Suppressor macrophage (primary cell): ENCODE results near the gene DCHS2.

Experiments
- DNase-seq, 4 experiments: peaks; one replicate each; pipeline ENCODE4 v3.0.0-alpha.2; 2020 to 2022

DCHS2 gene

DNA sequence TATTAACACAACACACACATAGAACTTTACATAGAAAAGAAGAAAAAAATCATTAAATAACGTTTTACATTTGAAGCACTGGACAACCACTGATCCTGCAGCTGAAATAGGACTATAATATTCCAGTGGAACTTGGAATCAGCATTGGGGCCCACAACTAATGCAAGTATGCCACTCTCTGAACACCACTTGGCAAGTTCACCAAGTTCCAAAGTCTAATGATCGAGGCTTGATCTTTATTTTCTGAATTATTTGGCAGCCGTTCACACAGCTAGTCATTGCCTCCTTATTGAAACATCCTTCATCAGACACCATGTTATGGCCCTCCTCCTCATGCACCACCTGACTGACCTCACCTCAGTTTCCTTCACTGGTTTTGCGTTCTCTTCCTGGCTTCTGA is 107.6 kb downstream of the DCHS2 start:
- no peak for DNase-seq

DNA sequence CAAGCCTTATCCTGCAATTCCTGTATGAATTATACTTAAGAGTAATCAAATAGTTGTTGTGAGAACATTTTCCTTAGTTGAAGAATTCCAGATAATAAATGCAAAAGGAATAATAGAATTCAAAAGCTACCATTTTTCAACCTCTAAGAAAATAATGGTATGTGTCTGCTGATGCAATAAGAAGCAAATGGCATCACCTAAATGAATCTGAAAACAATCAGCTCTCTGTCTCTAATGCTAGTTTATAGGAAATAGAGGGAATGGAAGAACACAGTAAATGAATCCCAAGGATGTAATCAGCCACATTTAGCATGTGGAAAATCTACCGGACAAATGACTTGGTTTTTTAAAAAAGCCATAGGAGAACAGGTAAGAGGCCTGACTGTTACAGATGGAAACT is 115.1 kb downstream of the DCHS2 start:
- no peak for DNase-seq

DNA sequence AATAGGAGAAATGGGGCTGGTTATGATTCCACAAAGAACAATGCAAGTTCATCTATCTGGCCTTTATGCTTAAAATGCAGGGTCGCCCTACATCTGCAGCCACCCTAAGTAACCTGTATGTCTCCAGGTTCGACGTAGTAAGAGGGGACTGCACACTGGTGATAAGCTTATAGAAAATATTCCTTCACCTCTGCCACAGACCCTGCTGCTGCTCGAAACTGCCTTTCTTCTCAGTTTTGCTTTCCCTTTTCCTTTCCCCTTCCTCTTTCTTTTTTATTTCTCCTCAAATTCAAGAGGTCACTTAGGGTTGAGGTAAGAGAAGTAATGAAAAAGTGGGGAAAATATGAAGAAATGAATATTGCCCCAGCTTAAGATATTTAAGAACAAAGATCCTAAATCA is 123.5 kb downstream of the DCHS2 start:
- DNase-seq: no peak

DNA sequence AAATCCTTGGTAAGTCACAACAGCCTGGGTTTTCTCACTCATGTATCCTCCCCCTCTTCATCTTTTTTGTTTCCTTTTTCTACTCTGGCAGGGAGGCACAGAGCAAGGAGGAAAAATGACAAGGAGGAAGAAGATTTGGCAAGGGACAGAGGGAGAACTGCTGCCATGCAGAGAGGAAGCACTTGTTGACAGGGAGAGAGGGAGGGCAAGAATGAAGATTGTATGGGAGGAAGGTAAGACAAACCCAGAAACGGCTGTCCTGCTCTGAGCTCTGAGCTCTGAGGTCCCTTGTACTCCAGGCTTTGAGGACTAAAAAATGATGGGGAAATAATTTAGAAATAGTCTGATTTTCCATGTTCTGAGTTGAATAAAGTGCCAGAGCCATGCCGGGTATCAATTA is 123.9 kb downstream of the DCHS2 start:
- peak in 1 of 4 experiments; percentile 5 for DNase-seq

DNA sequence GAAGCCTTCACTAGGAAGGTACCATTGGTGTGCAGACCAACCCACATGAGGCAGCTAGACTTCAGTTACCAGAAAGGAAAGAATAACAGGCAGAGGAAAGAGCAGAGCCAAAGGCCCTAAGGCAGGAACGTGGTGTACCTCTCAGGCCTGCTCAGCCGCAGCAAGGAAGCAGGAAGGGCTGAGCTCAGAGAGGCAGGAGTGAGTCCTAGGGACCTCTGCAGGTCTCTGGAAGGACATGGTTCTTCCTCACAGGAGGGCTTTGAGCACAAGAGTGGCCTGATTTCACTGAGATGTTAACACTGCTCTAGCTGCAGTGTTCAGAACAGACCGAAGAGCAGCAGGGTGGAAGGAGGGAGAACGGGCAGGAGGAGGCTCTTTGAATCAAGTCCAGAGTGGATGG is 124.6 kb downstream of the DCHS2 start:
- DNase-seq: no peak

DNA sequence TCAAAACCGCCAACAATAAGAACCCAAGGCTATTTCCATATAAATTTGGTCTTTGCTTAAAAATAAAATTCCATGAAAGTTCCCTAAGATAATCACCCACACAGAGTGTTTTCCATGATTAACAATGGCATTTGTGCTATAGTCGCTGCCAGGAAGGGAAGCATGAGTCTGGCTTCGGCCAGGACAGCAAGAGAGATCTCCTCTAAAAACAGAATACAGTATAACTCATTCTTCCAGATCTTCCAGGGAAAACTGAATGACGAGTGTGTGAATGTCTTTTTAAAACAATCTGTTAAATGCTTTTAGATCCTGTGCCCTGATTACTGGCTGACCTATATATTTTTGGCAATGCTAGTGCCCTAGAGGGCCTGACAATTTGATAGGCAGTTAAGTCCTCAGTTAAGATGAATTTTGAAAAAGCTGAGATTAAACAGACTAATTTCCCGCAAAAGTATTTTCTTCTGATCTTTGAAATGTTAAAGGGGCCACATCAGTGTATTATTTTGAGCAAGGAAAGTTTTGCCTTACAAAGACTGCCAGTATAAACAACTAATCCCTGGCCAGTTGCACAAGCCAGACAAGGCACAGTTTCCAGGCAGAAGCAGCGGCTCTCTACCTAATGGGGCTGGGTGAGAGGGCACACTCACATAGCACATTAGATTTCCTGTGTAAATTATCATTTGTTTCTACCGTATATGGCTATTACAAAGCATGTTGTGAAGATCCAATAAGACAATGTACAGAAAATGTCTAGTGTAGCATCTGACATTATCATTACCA is 127.3 kb downstream of the DCHS2 start:
- no peak for DNase-seq

DNA sequence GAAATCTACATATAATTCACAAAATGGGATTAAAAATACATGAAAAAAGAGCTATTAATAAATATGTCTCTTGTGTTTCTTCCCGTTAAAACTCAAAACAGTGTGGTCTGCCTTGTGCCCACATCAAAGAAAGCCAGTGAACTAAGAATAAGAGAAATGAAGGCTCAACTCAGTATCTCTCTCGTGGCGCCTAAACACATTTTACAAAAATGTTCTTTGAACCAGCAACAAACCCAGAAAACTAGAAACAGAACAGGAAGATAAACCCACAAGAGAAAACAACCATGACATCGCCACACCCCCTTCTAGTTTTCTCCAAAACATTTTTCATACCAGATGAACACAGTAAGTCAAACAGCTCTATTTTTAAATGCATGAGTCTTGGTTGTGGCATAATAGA is 130.1 kb downstream of the DCHS2 start:
- DNase-seq: no peak

DNA sequence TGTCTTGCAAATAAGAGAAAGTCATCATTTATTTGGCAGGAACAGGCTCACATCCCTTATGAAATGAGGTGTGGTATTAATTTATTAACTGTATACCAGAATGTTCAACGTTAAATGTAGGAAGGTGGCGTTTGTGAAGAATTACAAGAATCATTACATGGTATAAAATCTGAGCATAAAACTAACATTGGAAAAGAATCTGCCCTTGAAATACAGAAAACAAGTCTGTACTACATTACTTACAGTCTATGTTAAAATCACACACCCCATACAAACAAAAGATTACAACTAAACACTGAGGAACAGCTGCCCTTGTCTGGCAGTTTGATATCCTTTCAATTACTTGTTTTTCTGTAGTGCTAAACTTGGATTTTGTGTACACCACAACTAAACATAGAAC is 131.1 kb downstream of the DCHS2 start:
- no peak for DNase-seq

DNA sequence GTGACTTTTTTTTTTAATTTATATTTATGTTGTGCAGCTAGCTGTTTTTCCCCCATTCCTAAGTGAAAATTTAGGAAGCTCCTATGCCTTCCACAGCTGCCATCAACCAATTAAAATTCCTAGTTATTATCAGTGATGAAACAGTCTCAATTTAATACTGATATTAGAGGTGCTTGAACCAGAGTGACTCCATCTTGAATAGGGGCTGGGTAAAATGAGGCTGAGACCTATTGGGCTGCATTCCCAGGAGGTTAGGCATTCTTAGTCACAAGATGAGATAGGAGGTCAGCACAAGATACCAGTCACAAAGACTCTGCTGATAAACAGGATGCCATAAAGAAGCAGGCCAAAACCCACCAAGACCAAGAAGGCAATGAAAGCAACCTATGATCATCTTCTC is 136.7 kb downstream of the DCHS2 start:
- no peak for DNase-seq

DNA sequence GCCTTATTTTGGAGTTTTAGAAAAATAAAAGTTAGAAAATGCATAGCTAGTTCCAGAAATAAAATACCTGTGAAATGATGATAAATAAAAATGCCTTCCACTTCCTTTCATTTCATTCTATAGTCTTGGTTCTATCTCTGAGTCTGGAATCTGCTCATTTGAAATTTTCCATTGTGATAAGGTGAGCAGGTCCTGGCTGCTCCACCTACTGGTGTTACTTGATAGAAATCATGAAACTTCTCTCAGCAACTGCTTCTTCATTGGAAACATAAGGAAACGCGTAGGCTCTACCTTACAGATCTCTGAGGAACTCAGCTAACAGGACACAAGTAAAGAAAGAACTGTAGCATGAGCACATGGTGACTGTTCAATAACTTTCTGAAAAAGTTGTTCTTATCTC is 141.8 kb downstream of the DCHS2 start:
- no peak for DNase-seq

DNA sequence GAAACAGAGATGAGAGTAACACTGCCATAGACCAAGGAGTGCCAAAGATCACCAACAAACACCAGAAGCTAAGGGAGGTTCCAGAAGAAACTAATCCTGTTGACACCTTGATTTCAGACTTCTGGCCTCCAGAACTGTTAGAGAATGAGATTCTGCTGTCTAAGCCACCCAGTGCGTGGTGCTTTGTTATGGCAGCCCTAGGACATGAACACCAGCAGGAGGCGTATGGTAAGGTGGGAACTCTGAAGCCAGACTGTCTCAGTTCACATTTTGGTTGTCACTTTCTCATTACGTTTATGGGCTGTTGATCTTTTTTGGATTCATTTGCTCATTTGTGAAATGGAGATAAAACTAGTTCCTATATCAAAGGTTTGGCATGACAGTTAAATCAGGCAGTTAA is 142.9 kb downstream of the DCHS2 start:
- no peak for DNase-seq

DNA sequence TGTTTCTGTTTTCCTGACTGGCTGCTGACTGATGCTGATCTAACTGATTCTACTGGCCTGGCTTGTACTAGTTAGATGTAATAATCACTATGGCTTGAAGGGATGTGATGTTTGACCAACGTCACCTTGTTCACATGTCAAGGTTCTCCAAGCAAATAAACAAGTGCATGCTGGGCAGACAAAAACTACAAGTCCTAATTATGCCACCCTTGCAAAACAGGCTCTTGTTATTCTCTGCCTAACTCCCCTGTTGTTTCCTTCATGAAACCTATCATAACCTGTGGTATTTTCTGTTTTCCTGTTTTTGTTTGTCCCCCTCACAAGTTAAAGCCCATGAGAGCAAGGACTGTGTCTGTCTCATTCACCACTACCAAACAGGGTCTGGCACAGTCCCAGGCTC is 146.2 kb downstream of the DCHS2 start:
- DNase-seq: no peak

DNA sequence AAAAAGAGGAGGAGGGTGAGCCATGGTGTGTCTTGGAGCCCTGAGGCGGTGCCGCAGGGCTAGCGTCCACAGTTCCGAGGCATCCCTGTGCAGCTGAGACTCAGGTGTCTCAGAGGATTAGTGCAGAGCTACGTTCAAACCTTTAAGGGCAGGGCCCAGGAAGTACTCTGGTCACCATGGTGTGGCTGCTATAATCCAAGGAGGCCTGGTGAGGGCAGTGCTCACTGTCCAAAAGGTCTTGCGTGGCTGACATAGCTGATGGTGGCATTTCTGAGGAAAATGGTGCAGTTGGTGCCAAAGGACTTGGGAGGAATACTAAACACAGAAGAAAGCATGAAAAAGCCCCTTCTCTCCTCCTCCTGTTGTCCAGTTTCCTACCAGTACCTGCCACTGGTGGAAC is 146.9 kb downstream of the DCHS2 start:
- DNase-seq: no peak

DNA sequence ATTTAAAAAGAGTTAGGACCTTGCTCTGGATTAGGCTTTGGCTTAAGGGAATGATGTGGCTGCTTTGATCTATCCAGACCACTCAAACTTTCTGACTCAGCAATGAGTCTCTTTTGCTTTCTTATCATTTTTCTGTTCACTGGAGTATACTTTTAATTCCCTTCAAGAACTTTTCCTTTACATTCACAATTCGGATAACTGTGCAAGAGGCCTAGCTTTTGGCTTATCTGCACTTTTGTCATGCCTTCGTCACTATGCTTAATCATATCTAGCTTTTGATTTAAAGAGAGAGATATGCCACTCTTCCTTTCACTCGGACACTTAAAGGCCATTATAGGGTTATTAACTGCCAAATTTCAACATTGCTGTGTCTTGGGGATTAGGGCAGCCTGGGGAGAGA is 147.9 kb downstream of the DCHS2 start:
- no peak for DNase-seq

DNA sequence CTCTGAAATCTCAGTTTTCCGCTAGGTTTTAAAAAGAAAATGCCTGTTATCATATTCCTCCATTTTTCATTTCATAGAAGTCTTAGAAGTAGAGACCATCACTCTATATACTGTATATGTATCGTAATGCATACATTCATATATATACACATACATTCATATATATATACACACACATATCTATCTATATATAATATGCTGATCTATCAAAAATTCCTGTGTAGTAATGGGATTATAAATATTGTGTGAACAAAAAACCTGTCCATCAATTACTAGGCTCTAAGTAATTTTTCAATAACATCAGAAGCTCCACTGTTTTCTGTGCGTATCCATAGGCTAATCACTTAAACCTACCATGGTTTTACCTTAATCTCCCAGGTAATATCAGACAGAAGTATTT is 150.2 kb downstream of the DCHS2 start:
- no peak for DNase-seq

DNA sequence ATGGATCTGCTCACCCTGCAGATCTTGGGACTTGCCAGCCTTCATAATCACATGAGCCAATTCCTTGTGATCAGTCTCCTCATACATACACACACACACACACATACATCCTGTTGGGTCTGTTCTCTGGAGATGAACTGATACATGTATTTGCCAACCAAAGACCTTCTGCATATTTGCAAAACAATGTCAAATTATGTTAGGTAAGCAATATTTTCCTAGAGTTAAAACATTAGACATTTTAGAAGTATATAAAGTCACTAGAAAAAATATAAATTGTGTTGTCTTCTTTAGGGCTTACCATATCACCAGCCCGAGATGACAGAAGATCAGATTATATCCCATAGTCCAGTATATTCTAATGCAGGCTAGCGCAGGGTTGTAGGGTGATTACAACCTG is 156.0 kb downstream of the DCHS2 start:
- no peak for DNase-seq

DNA sequence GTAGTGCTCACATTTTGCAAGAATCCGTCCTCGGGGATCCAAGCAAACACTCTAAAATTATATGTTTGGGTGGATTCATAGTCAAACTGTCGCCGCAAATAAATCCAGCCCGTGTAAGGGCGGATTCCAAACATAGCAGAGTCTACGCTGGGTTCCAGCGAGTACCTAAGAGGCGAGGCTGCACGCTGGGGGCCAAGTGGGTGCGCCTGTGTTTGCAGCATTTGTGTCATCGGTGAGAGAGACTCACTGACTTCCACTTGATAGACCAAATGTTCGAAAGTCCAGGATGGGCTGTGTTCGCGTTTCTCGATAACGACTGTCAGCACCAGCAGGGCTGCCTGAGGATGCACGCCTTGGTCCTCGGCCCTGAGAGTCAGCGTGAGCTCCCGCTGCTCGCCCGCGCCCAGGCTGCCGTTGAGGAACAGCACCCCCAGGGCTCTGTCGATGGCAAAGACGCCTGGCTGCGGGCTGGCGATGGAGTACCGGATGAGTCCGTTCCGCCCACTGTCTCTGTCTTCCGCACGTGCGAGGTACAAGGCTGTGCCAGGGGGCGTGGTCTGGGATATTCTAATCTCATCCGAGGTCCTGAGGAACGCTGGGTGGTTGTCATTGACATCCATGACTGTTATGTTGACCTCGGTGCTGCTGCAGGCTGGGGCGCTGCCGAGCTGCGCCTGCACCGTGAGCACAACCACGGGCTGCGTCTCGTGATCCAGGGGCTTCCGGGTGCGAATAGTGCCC is 158.7 kb downstream of the DCHS2 start:
- DNase-seq: peak; percentile 2 to 29 (median 14)

DNA sequence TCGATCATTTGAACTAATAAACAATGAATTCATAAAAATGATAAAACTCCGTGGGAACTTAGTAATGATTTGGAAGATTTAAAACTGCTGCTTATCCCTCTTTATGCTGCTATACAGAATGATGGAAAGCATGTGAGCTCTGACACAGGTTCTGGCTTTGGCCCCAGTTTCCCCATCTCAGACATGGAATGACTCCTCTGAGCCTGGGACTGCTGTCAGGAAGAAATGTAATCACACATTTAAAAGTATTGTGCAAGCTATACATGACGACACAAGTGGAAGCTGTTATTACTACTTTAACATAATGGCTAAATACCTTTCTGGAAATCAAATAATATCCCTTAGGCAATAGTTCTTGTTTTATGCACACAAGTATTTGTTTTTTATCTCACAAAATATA is 161.7 kb downstream of the DCHS2 start:
- peak in 1 of 4 experiments; percentile 2 for DNase-seq

DNA sequence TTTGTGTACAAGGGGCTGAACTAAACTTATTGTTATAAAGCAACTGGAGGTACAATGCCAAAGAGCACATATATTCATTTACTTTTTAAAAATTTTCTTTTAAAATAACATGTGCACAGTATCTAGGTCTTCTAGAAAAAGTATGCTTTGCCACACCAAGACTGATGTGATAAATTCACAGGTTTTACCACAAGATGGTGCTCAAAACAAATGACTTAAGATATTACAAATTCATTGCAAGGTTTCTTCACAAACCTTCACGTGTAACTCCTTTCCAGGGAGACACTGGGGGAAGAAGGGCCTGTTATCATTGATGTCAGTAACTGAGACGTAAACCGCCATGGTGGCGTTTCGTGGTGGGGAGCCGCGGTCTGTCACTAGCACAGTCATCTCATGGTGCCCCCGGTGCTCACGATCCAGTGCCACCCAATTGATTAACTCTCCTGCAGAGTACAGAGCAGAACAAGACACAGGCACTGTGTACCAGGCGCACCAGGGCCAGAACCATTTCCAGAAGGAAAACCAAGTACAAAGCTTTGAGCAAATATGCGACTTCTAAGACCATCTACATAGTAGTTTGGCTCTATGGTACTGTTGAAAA is 162.2 kb downstream of the DCHS2 start:
- peak in 2 of 4 experiments; percentile 6 to 8 for DNase-seq

DNA sequence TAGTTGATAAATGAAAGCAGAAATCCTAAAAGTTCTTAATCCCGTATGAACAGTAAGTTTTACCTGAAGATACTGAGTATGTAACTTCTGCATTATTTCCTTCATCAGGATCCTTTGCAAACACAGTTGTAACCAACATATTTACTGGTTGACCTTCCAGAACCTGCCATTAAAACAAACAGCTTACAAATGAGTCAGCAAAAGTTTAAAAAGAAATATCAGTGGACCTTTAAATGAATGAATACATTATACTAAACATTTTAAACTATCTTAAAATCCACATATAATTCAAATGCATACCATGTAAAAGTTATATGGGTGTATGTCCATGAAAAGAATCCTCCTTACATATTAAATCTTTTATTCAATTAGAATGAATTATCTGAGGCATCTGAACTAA is 163.6 kb downstream of the DCHS2 start:
- no peak for DNase-seq

DNA sequence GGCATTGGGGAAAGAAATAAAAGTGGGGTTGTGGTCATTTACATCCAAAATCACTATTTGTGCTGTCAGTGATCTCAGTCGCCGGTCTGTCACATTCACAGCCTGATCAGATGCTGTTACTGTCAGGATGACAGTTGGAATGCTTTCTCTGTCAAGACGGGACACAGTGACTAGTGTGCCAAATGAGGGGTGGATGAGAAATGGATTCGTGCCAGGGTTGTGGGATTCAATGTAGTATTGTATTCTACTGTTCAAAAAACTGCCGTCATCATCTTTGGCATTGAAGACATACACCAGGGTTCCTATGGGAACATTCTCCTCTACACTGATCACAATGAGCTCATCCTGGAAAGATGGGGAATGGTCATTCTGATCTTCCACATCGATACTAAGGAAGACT is 171.1 kb downstream of the DCHS2 start:
- no peak for DNase-seq

DNA sequence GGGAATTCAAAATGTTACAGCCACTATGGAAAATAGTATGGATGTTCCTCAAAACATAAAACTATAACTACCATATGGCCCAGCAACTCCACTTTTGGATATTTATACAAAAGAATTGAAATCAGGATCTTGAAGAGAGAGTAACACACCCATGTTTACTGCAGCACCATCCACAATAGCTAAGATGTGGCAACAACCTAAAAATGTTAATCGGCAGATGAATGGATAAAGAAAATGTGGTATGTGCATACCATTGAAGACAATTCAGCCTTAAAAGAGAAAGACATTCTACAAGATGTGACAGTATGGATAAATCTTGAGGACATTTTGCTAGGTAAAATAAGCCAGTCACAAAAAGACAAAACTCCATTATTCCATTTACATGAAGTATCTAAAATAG is 171.9 kb downstream of the DCHS2 start:
- no peak for DNase-seq

DNA sequence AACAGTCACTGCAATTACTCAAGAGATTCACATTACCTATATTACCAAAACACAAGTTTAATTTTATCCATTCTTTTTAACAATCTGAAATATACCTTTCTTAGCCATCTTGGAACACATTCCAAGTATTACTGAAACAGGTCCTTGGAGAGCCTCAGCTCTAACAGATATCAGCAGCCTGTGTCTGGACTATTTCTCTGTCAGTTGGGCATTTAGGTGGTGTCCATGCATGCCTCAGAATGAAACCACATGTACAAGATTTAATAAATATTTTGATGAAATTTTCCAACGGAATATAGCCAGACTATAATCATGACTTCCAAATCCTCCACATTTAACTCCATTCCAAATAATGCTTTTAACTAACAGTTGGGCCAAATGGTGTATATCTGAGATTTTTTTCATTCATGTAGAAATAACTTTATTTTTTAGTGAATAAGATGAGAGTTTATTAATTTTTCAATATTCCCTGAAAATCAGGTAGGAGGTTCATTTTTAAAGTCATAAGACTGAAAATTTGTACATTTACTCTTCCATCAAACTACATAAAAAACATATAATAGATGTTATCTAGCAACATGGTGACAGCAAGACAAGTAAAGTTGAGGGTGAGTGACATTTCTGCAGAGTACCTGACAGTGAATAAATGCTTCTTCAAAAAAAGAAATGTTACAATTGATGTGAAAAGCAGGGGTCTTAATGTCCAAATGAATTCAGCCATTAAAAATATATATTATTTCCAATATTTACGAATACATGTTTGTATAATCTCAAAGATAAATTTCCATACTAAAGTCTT is 174.2 kb downstream of the DCHS2 start:
- no peak for DNase-seq
